Keratinocyte (primary cell): ENCODE results near the gene CUL3.

Experiments used
- EZH2 ChIP-seq: IDR thresholded peaks from one replicate; pipeline ENCODE4 v1.6.1; 2012; ENCODE audit warnings: inconsistent platforms, mild to moderate bottlenecking, low read length, moderate library complexity
- TF ChIP-seq, protein P1 (sequence below), 3 experiments: IDR thresholded peaks in 1 of 3; conservative IDR thresholded peaks in 1 of 3; optimal IDR thresholded peaks in 1 of 3; 2 replicates in 2 of 3; 3 replicates in 1 of 3; pipeline versions ENCODE3 to v1.5.1; 2011; ENCODE audit warnings: low read length in 3 of 3, mild to moderate bottlenecking in 3 of 3, moderate library complexity in 2 of 3, control low read depth in 1 of 3, inconsistent platforms in 1 of 3; ENCODE audit not compliant: insufficient read depth in 2 of 3; ENCODE audit errors: extremely low read depth in 1 of 3

DNA sequence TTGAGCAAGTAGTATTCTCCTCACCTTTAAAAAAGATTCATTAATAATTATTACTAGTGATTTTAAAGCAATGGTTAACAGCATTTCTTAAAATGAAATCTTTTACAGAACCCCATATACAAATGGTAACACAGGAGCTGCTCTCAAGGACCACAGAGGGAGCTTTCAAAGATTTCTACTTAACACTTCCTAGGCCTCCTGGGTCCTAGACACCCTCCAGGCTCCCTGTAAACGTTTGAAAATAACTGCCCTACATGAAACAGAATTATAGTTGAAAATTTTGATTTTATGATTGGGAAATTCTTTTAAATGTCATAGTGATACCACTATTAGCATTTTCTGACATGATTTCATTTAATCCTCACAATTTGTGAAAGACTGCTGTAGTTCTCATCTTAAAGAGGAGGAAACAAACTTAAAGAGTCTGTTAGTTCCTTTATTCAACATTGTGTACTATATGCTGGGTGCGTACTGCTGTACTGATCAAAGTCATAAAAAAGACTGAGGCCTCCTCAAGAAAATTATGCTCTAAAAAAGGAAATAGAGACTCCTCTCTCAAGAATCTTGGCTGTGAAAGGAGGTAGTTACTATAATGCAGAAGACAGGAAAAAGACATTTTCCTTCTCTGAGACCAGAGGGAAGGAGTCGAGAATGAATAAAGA lies 10.6 kb downstream of the CUL3 start:
- TF ChIP-seq, protein P1, sequence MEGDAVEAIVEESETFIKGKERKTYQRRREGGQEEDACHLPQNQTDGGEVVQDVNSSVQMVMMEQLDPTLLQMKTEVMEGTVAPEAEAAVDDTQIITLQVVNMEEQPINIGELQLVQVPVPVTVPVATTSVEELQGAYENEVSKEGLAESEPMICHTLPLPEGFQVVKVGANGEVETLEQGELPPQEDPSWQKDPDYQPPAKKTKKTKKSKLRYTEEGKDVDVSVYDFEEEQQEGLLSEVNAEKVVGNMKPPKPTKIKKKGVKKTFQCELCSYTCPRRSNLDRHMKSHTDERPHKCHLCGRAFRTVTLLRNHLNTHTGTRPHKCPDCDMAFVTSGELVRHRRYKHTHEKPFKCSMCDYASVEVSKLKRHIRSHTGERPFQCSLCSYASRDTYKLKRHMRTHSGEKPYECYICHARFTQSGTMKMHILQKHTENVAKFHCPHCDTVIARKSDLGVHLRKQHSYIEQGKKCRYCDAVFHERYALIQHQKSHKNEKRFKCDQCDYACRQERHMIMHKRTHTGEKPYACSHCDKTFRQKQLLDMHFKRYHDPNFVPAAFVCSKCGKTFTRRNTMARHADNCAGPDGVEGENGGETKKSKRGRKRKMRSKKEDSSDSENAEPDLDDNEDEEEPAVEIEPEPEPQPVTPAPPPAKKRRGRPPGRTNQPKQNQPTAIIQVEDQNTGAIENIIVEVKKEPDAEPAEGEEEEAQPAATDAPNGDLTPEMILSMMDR (optimal IDR thresholded peaks at IDR 0.05 in 1 of 3, IDR thresholded peaks at IDR 0.05 in 1 of 3, conservative IDR thresholded peaks at IDR 0.05 in 1 of 3; ENCODE audit: extremely low read depth in 1 of 3, insufficient read depth in 2 of 3, low read length in 3 of 3), result no peak
- no peak for TF ChIP-seq EZH2
